Fibroblast of the aortic adventitia (primary cell): ENCODE data around the gene PCSK6. TPM values are rescaled to one million over a fixed set of nuclear protein-coding genes. Genes with fewer than 3 reads are reported as not detected.

Source experiments
- DNase-seq: peaks from one replicate; pipeline ENCODE4 v3.0.0-alpha.2; 2010; ENCODE audit warnings: low read depth
- H3K4me3 ChIP-seq: 2 replicates; pipeline ENCODE4 v1.5.1; 2011; ENCODE audit warnings: low read depth, mild to moderate bottlenecking, control low read depth, low read length, moderate library complexity
- CTCF ChIP-seq: IDR thresholded peaks from 2 replicates; pipeline ENCODE4 v1.5.1; 2011; ENCODE audit warnings: mild to moderate bottlenecking, low read length, control low read depth, inconsistent platforms; ENCODE audit not compliant: insufficient read depth
- total RNA-seq: library from RNA; depleted of rRNA; stranded (reverse); fragments of >200 nt; gene quantifications from 2 replicates; pipeline ENCODE4 v1.2.3, GENCODE V29; 2012; ENCODE audit warnings: low replicate concordance

PCSK6 gene
- total RNA-seq, 1 donor = 0.81 TPM

GRCh38 chr15:101387574-101387973, 101.9 kb downstream of the PCSK6 start:
- TF ChIP-seq CTCF = no peak
- no peak for DNase-seq
- H3K4me3 ChIP-seq = no peak overlapping the region

GRCh38 chr15:101386967-101387366, 102.5 kb downstream of the PCSK6 start:
- TF ChIP-seq CTCF = no peak
- no peak for DNase-seq
- H3K4me3 ChIP-seq = no peak overlapping the region

- no peak overlapping the region for H3K4me3 ChIP-seq
- TF ChIP-seq CTCF = no peak
- no peak for DNase-seq
Measured at GRCh38 chr15:101386006-101386405, 103.5 kb downstream of the PCSK6 start.

- H3K4me3 ChIP-seq = no peak overlapping the region
- no peak for DNase-seq
- TF ChIP-seq CTCF = no peak
Measured at GRCh38 chr15:101384276-101384675, 105.2 kb downstream of the PCSK6 start.

GRCh38 chr15:101382544-101382943, 107.0 kb downstream of the PCSK6 start:
- H3K4me3 ChIP-seq = no peak overlapping the region
- no peak for TF ChIP-seq CTCF

GRCh38 chr15:101381671-101382212, 107.8 kb downstream of the PCSK6 start:
- no peak for TF ChIP-seq CTCF
- no peak overlapping the region for H3K4me3 ChIP-seq
- no peak for DNase-seq

More at GRCh38 chr15:101382544-101382943, 107.0 kb downstream of the PCSK6 start:
- DNase-seq = no peak

- no peak overlapping the region for H3K4me3 ChIP-seq
- TF ChIP-seq CTCF = no peak
- DNase-seq = no peak
Measured at GRCh38 chr15:101380146-101380545, 109.4 kb downstream of the PCSK6 start.
